Ascending aorta (tissue), 2 donors: ENCODE measurements around the gene ZNF618. TPM values are rescaled to one million over a fixed set of nuclear protein-coding genes. Genes with fewer than 3 reads are reported as not detected.
A peak's percentile ranks its signal among the peaks of the same experiment; 100 is the strongest.

Source experiments
- DNase-seq, 2 donors: peaks; one replicate each; pipeline ENCODE4 v3.0.0-alpha.2; 2019; ENCODE audit warnings: low spot score in 2 of 2
- H3K27ac ChIP-seq, 2 donors: fragments of 200-600 bp; sonication (generic); one replicate each; pipeline ENCODE4 v1.5.1; 2016 to 2017; ENCODE audit warnings: mild to moderate bottlenecking in 1 of 2
- H3K27me3 ChIP-seq: fragments of 200-600 bp; sonication (generic); one replicate; pipeline ENCODE4 v1.5.1; 2017
- H3K36me3 ChIP-seq, 2 donors: fragments of 200-600 bp; sonication (generic); one replicate each; pipeline ENCODE4 v1.5.1; 2016
- H3K4me1 ChIP-seq, 2 donors: fragments of 200-600 bp; sonication (generic); one replicate each; pipeline ENCODE4 v1.5.1; 2016 to 2017; ENCODE audit warnings: mild to moderate bottlenecking in 1 of 2
- H3K4me3 ChIP-seq, 2 donors: fragments of 200-600 bp; sonication (generic); one replicate each; pipeline ENCODE4 v1.5.1; 2016 to 2017; ENCODE audit warnings: mild to moderate bottlenecking in 1 of 2
- H3K9me3 ChIP-seq, 2 donors: fragments of 200-600 bp; sonication (generic); one replicate each; pipeline ENCODE4 v1.5.1; 2016
- CTCF ChIP-seq, 3 experiments: fragments of 200-600 bp in 2 of 3; fragments of 450-650 bp in 1 of 3; sonication (generic) in 2 of 3; IDR thresholded peaks; one replicate each; pipeline ENCODE4 v1.5.1; 2016 to 2019; ENCODE audit warnings: antibody characterized with exemption in 3 of 3, mild to moderate bottlenecking in 1 of 3, moderate library complexity in 1 of 3
- intact Hi-C: fragments of 100-400 bp; cut with DNase I; formaldehyde crosslinking; loops from one replicate; pipeline ENCODE4 v1.15.1; 2023
- total RNA-seq: library from RNA; depleted of rRNA; stranded (reverse); fragments of >200 nt; gene quantifications from one replicate; pipeline ENCODE4 v1.1.0, GENCODE V29; 2016

ZNF618 gene
- total RNA-seq, 1 donor from 2014 or later: 16.1 TPM

DNA sequence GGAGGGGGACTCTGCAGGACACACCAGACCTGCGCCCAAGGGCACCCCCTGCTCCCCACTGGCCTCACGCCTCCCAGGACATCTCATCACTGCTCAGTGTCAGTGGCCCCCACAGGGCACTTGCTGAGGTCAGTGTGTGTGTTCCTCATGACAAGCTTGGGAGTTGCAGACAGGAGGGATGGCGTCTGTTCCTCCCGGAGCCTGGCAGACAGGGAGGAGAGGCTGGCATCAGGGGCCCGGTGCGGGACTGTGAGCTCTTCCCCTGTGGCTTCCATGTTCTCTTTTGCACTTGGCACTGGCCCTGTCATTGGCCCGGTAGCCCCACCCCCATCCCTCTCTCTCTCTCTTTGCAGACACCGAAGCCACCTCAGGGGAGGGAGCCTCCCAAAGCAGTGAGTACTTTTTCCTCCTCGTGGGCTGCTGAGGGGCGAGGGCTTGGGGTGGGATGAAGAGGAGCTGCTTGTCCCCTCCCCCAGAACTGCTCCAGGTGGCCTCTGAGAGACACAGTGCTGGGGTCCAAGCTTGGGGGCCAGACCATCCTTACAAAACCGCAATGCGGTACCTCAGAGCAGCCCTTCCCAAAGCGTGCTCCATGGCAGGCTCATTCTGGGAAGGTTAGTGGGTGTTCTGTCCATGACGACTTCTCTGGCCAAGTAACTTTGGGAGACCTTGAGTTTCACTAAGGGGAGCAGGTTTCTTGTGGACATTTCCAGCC lies 126.3 kb downstream of the ZNF618 start:
- H3K9me3 ChIP-seq: no peaks in the 10 kb centered on the region
- no peak overlapping the region for H3K4me3 ChIP-seq
- no peaks in the 10 kb centered on the region for H3K27me3 ChIP-seq
- peak in 1 of 2 donors; percentile 40 for DNase-seq
- H3K27ac ChIP-seq: peak overlapping the region; percentile 92 to 95
- intact Hi-C loops: no loop called here
- peaks cover 6 to 17% of the 10 kb centered on the region in 2 donors for H3K4me1 ChIP-seq
- no peak for TF ChIP-seq CTCF (IDR thresholded peaks at IDR 0.05)
- H3K36me3 ChIP-seq: peaks cover 4 to 13% of the 10 kb centered on the region in 2 donors

DNA sequence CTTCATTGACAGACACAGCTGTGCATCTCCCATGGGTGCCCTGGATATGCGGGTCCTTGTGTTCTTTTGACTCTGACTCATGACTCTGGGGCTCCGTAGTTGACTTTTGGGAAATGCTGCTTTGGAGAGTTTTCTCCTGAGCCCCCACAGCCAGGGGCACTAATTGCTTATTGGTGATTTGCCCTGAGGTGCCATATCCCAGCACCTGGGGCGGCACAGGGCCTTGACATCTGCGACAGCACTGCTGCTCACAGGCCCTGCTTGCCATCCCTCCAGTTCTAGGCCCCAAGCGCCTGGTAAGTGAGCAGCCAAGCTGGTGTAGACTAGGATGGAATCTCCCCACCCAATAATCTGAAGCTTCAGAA lies 126.9 kb downstream of the ZNF618 start:
- Histone ChIP-seq H3K27ac (peak overlapping the region; percentile 92 to 95), H3K4me3 (no peak overlapping the region), H3K27me3 (no peaks in the 10 kb centered on the region), H3K4me1 (peaks cover 6 to 17% of the 10 kb centered on the region in 2 donors), H3K36me3 (peaks cover 5 to 18% of the 10 kb centered on the region in 2 donors), H3K9me3 (no peaks in the 10 kb centered on the region)
- DNase-seq: peak in 1 of 2 donors; percentile 63
- intact Hi-C loops: loop anchor here (1.0 kb wide), 1 partner anchor 14 kb away; no protein-coding TSS in a partner anchor
- TF ChIP-seq CTCF (IDR thresholded peaks at IDR 0.05): no peak

DNA sequence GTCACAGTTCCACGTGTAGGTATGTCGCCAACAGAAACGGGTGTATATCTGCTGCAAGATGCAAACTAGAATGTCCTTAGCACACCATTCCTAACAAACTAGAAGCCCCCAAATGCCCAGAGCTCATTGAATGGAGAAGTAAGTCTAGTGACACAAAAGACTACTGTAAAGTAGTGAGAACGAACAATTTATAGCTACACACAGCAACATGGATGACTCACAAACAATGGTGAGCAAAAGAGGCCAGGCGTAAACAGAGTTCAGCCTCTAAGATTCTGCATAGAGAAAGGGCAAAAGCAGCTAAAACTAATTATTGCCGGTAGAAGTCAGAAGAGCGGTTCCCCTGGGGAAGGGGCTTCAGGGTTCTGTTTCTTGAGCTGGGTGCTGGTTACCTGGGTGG lies 127.2 kb downstream of the ZNF618 start:
- Histone ChIP-seq H3K9me3 (no peaks in the 10 kb centered on the region), H3K36me3 (peaks cover 8 to 21% of the 10 kb centered on the region in 2 donors), H3K4me1 (peaks cover 6 to 17% of the 10 kb centered on the region in 2 donors), H3K4me3 (peak overlapping the region in 1 of 2 donors; percentile 42), H3K27ac (peak overlapping the region; percentile 92 to 95), H3K27me3 (no peaks in the 10 kb centered on the region)
- intact Hi-C loops: loop anchor here (1.0 kb wide), 1 partner anchor 14 kb away; no protein-coding TSS in a partner anchor
- no peak for TF ChIP-seq CTCF (IDR thresholded peaks at IDR 0.05)
- DNase-seq: no peak

- intact Hi-C loops: loop anchor here (1.0 kb wide), 1 partner anchor 14 kb away; no protein-coding TSS in a partner anchor
- H3K27me3 ChIP-seq: no peaks in the 10 kb centered on the region
- H3K36me3 ChIP-seq: peaks cover 13 to 25% of the 10 kb centered on the region in 2 donors
- TF ChIP-seq CTCF (IDR thresholded peaks at IDR 0.05): no peak
- H3K9me3 ChIP-seq: no peaks in the 10 kb centered on the region
- H3K27ac ChIP-seq: peak overlapping the region; percentile 92 to 95
- peak in 1 of 2 donors; percentile 62 for DNase-seq
- peaks cover 6 to 15% of the 10 kb centered on the region in 2 donors for H3K4me1 ChIP-seq
- H3K4me3 ChIP-seq: peak overlapping the region in 1 of 2 donors; percentile 42
These were observed 127.6 kb downstream of the ZNF618 start for GRCh38 chr9:114003758-114004157.

GRCh38 chr9:114004221-114004716 lies 128.2 kb downstream of the ZNF618 start:
- TF ChIP-seq CTCF (IDR thresholded peaks at IDR 0.05): peak in 1 of 3 experiments; percentile 17
- intact Hi-C loops: no loop called here
- Histone ChIP-seq H3K4me1 (peaks cover 6 to 15% of the 10 kb centered on the region in 2 donors), H3K4me3 (peak overlapping the region in 1 of 2 donors; percentile 42), H3K27me3 (no peaks in the 10 kb centered on the region), H3K36me3 (peaks cover 14 to 29% of the 10 kb centered on the region in 2 donors), H3K9me3 (no peaks in the 10 kb centered on the region), H3K27ac (peak overlapping the region; percentile 92 to 95)
- peak; percentile 62 to 90 for DNase-seq
